ENCODE measurements around the gene SNAP25. TPM values are rescaled to one million over a fixed set of nuclear protein-coding genes. Genes with fewer than 3 reads are reported as not detected.

The SNAP25 gene
- total RNA-seq, 1 donor from 2014 or later: 0.22 TPM

DNA sequence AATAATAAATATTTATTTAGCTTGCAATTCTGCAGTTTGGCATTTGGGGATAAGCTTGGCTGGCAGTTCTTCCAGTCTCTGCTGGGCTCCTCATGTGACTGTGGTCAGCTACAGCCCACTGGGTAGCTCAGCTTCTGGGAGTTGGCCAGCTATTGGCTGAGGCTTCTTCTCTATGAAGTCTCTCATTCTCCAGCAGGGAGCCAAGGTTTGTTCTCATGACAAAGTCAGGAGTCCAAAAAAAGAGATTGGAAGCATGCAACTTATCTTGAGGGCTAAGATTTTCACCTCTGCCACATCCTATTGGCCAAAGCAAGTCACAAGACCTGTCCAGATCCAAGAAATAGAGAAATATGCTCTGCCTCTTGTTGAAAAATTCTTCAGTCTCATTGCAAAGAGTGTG is 94.6 kb downstream of the SNAP25 start:
- peaks cover 4% of the 10 kb centered on the region for H3K9me3 ChIP-seq (replicated peaks)
- intact Hi-C loops (cut with micrococcal nuclease): no loop called here

DNA sequence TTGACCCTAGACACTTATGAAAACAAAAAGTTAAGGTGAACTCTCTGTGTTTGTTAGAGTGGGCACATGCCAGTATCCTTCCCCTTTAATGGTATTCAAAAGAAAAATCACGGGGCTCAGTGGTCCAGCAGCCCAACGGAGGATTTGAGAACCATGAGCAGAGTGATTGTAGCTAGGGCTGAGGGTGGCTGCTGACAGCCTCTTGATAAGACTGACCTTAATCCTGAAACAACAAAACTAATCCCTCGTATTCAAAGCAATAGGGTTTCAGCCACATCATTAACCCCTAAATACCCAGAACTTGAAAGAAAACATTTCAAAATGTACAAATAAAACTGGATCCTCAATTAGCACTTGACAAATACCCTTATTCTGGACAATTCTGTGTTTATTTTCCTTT is 95.1 kb downstream of the SNAP25 start:
- peaks cover 4% of the 10 kb centered on the region for H3K9me3 ChIP-seq (replicated peaks)
- H3K27ac ChIP-seq (replicated peaks): no peak overlapping the region
- H3K27me3 ChIP-seq (ENCODE audit: low read depth): peaks cover 17% of the 10 kb centered on the region
- H3K4me3 ChIP-seq: no peak overlapping the region
- TF ChIP-seq, protein P1, sequence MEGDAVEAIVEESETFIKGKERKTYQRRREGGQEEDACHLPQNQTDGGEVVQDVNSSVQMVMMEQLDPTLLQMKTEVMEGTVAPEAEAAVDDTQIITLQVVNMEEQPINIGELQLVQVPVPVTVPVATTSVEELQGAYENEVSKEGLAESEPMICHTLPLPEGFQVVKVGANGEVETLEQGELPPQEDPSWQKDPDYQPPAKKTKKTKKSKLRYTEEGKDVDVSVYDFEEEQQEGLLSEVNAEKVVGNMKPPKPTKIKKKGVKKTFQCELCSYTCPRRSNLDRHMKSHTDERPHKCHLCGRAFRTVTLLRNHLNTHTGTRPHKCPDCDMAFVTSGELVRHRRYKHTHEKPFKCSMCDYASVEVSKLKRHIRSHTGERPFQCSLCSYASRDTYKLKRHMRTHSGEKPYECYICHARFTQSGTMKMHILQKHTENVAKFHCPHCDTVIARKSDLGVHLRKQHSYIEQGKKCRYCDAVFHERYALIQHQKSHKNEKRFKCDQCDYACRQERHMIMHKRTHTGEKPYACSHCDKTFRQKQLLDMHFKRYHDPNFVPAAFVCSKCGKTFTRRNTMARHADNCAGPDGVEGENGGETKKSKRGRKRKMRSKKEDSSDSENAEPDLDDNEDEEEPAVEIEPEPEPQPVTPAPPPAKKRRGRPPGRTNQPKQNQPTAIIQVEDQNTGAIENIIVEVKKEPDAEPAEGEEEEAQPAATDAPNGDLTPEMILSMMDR (IDR thresholded peaks at IDR 0.05; ENCODE audit: borderline replicate concordance): no peak
- intact Hi-C loops (cut with micrococcal nuclease): no loop called here
- H3K36me3 ChIP-seq: no peaks in the 10 kb centered on the region
- H3K4me1 ChIP-seq: peaks cover 14% of the 10 kb centered on the region
- no peak for DNase-seq

More for the DNA sequence above, 94.6 kb downstream of the SNAP25 start:
- peaks cover 17% of the 10 kb centered on the region for H3K27me3 ChIP-seq (ENCODE audit: low read depth)
- H3K4me1 ChIP-seq: peaks cover 14% of the 10 kb centered on the region
- TF ChIP-seq, protein P1 (IDR thresholded peaks at IDR 0.05; ENCODE audit: borderline replicate concordance): no peak
- no peak overlapping the region for H3K27ac ChIP-seq (replicated peaks)
- no peaks in the 10 kb centered on the region for H3K36me3 ChIP-seq
- no peak overlapping the region for H3K4me3 ChIP-seq
- no peak for DNase-seq

DNA sequence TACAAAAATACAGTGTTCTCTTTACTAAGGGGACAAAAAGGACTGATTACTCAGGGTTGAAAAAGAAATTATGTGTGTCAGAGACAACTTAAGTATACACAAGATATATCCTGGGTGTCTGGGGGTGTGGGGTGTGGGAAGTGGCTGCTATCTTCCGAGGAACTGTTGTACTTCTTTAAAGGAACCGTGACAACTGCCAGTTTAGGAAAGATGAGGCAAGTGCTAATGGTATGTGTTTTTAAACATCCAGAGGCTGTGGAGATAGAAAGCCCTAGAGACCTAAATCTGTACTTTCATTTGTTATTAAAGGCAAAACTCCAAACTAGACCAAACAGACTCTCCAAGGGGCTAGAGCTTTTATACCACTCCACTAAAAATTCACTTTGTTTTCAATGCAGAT is 95.6 kb downstream of the SNAP25 start:
- Histone ChIP-seq H3K27ac (replicated peaks) (no peak overlapping the region), H3K27me3 (ENCODE audit: low read depth) (peaks cover 17% of the 10 kb centered on the region), H3K36me3 (no peaks in the 10 kb centered on the region), H3K4me3 (no peak overlapping the region), H3K4me1 (peaks cover 14% of the 10 kb centered on the region), H3K9me3 (replicated peaks) (peaks cover 4% of the 10 kb centered on the region)
- intact Hi-C loops (cut with micrococcal nuclease): no loop called here
- DNase-seq: no peak
- TF ChIP-seq, protein P1 (IDR thresholded peaks at IDR 0.05; ENCODE audit: borderline replicate concordance): no peak

DNA sequence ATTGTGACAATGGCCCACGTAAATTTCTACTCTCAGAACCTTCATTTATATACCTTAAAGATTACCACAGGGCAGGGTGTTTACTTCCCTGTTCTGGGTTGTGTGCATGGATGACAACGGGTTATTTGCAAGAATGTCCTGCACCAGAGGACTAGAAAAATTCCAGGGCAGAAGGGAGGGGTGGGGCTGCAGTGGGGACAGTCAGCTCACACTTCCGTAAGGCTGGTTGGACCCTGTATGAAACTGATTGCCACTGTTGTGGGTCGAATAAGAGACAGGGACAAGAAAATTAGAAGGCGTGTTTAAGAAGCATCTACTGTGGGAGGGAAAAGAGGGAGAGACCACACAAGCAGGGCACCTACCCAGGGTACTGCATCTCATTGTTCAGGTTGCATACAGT is 96.5 kb downstream of the SNAP25 start:
- TF ChIP-seq, protein P1 (IDR thresholded peaks at IDR 0.05; ENCODE audit: borderline replicate concordance): no peak
- peaks cover 4% of the 10 kb centered on the region for H3K9me3 ChIP-seq (replicated peaks)

DNA sequence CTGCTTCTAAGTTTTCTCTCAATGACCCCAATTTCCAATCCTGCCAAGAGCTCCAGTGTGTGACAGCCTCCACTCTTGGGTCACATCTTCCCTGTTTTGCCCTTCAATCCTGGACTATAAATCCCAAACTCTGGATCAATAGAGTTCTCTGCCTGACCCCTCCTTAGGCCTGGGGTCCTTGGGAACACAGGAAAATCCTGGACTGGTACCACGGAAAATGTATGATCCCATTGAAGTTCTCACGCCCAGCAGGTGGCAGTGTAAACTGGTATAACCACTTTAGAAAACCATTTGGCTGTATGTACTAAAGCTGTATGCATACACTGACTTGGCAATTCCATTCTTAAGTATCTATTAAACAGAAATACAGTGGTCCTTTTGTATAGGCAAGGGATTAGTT is 98.0 kb downstream of the SNAP25 start:
- no peak for DNase-seq
- Histone ChIP-seq H3K27ac (replicated peaks) (no peak overlapping the region), H3K27me3 (ENCODE audit: low read depth) (peaks cover 17% of the 10 kb centered on the region), H3K9me3 (replicated peaks) (peaks cover 4% of the 10 kb centered on the region), H3K4me3 (no peak overlapping the region), H3K36me3 (no peaks in the 10 kb centered on the region), H3K4me1 (peaks cover 14% of the 10 kb centered on the region)
- TF ChIP-seq, protein P1 (IDR thresholded peaks at IDR 0.05; ENCODE audit: borderline replicate concordance): peak; percentile 42
- intact Hi-C loops (cut with micrococcal nuclease): no loop called here

More for the DNA sequence above, 96.5 kb downstream of the SNAP25 start:
- H3K27me3 ChIP-seq (ENCODE audit: low read depth): peaks cover 17% of the 10 kb centered on the region
- H3K27ac ChIP-seq (replicated peaks): no peak overlapping the region
- DNase-seq: no peak
- no peaks in the 10 kb centered on the region for H3K36me3 ChIP-seq
- intact Hi-C loops (cut with micrococcal nuclease): no loop called here
- H3K4me1 ChIP-seq: peaks cover 14% of the 10 kb centered on the region
- no peak overlapping the region for H3K4me3 ChIP-seq

All from left ventricle myocardium inferior (tissue), 1 donor.